ENCODE results near the gene STAT3.

GRCh38 chr17:42402117-42402516 is 13.9 kb upstream of the STAT3 start:
- TF ChIP-seq CTCF (conservative IDR thresholded peaks at IDR 0.05; ENCODE audit: low read length) (no peak), EZH2phosphoT487 (IDR thresholded peaks at IDR 0.05; ENCODE audit: borderline replicate concordance, low read depth, low read length) (no peak)
